Upper lobe of left lung (tissue), 6 donors: Measurements from ENCODE around the gene MRPL55. TPM values are rescaled to one million over a fixed set of nuclear protein-coding genes. Genes with fewer than 3 reads are reported as not detected.

Source experiments
- ATAC-seq, 2 donors: fragments of 200-7000 bp; cut with Tn5 transposase; one replicate each; pipeline ENCODE4 v1.9.1; 2022; ENCODE audit warnings: mild to moderate bottlenecking in 2 of 2, moderate library complexity in 2 of 2; ENCODE audit not compliant: low FRiP score in 2 of 2
- DNase-seq, 2 donors: peaks; one replicate each; pipeline ENCODE4 v3.0.0-alpha.2; 2019 to 2020
- H3K27ac ChIP-seq, 4 donors: fragments of 200-600 bp; sonication (generic); one replicate each; pipeline ENCODE4 v1.5.1; 2016 to 2019
- H3K27me3 ChIP-seq, 4 donors: fragments of 200-600 bp; sonication (generic); one replicate each; pipeline ENCODE4 v1.5.1; 2017 to 2019
- H3K36me3 ChIP-seq, 4 donors: fragments of 200-600 bp; sonication (generic); one replicate each; pipeline ENCODE4 v1.5.1; 2016 to 2019
- H3K4me1 ChIP-seq, 4 donors: fragments of 200-600 bp; sonication (generic); one replicate each; pipeline ENCODE4 v1.5.1; 2018 to 2019
- H3K4me3 ChIP-seq, 4 donors: fragments of 200-600 bp; sonication (generic); one replicate each; pipeline ENCODE4 v1.5.1; 2017 to 2019; ENCODE audit warnings: mild to moderate bottlenecking in 2 of 4, moderate library complexity in 1 of 4
- H3K9me3 ChIP-seq, 4 donors: fragments of 200-600 bp; sonication (generic); one replicate each; pipeline ENCODE4 v1.5.1; 2018 to 2019
- EP300 ChIP-seq, 4 donors: sonication (generic); formaldehyde crosslinking; IDR thresholded peaks; one replicate each; pipeline ENCODE4 v1.5.1; 2017; ENCODE audit warnings: antibody characterized with exemption in 4 of 4, control low read depth in 2 of 4
- POLR2A ChIP-seq, 4 donors: fragments of 450-650 bp; IDR thresholded peaks; one replicate each; pipeline ENCODE4 v1.5.1; 2016 to 2017; ENCODE audit warnings: antibody characterized with exemption in 4 of 4, mild to moderate bottlenecking in 2 of 4
- POLR2AphosphoS5 ChIP-seq, 2 donors: sonication (generic); formaldehyde crosslinking; IDR thresholded peaks; one replicate each; pipeline ENCODE4 v1.5.1; 2017; ENCODE audit warnings: antibody characterized with exemption in 2 of 2
- WGBS, 2 donors: methylation state at CpG; one replicate each; pipeline ENCODE4 v1.1.5; 2017 to 2018; 5-methylcytosine and 5-hydroxymethylcytosine counted together
- total RNA-seq, 6 donors: library from RNA; depleted of rRNA in 4 of 6; stranded (reverse); fragments of >200 nt in 4 of 6; gene quantifications; one replicate each; pipeline versions ENCODE4 v1.1.0 to v1.2.1, GENCODE V29; 2016 to 2021
- TF ChIP-seq, protein P1 (sequence below), 6 experiments: fragments of 450-650 bp in 4 of 6; fragments of 200-600 bp in 2 of 6; sonication (generic) in 2 of 6; IDR thresholded peaks; one replicate each; pipeline ENCODE4 v1.5.1; 2016 to 2019; ENCODE audit warnings: antibody characterized with exemption in 6 of 6
- donor health status: DM: no; HTN: no; CAD: no; lungs with moderate emphysema.
- donor health status: DM: no; HTN: yes; CAD: no; lungs with severe emphysema.

MRPL55 gene
- total RNA-seq, 6 donors from 2014 or later = 42.4 to 161 (median 60.1) TPM

DNA sequence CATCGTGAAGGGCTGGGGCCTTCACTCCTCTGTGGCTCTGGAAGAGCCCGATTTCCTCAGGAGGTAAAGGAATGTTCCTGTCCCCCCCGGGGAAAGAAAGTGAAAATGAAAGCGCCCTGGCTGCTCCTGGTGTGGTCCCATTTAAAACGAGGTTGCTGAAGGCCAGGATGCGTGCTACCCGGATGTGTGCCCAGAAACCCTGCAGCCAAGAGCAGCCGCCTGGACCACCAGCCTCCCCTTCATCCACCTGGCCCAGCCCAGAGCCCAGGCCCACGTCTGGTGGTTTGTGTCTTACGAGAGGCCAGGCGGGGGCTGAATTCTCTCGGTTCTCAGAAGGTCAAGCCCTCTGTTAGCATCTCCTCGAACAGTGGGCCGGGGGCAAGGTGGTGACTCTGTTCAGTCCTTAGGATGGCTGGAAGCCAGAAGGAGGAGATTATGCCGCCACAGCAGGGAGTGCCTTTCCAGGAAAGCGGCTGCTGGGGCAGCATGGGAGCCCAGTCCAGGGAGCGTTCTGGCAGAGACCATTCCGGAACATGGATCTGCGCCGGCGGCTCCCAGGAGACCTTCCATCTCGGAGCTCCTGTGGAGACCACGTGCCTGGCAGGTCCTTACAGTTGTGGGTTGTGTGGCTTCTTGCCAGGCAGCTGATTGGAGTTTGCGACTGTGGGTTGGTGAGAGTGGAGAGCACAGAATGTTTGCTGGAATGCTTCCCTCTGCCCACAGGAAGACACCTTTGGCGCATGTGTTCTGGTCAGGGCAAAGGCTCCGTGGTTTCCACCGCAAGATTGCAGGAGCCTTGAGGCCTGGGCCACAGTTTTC is 32.3 kb upstream of the MRPL55 start:
- H3K27ac ChIP-seq = peak overlapping the region; percentile 97 to 98 (median 98)
- no peaks in the 10 kb centered on the region for H3K27me3 ChIP-seq
- 23 to 40% methylated on average over 13 to 26 of the region's 27 CpGs for WGBS, 2 donors
- peak overlapping the region; percentile 84 to 97 (median 90) for H3K4me3 ChIP-seq
- TF ChIP-seq, protein P1, sequence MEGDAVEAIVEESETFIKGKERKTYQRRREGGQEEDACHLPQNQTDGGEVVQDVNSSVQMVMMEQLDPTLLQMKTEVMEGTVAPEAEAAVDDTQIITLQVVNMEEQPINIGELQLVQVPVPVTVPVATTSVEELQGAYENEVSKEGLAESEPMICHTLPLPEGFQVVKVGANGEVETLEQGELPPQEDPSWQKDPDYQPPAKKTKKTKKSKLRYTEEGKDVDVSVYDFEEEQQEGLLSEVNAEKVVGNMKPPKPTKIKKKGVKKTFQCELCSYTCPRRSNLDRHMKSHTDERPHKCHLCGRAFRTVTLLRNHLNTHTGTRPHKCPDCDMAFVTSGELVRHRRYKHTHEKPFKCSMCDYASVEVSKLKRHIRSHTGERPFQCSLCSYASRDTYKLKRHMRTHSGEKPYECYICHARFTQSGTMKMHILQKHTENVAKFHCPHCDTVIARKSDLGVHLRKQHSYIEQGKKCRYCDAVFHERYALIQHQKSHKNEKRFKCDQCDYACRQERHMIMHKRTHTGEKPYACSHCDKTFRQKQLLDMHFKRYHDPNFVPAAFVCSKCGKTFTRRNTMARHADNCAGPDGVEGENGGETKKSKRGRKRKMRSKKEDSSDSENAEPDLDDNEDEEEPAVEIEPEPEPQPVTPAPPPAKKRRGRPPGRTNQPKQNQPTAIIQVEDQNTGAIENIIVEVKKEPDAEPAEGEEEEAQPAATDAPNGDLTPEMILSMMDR (IDR thresholded peaks at IDR 0.05) = no peak
- TF ChIP-seq POLR2A (IDR thresholded peaks at IDR 0.05) (no peak), EP300 (IDR thresholded peaks at IDR 0.05) (no peak), POLR2AphosphoS5 (IDR thresholded peaks at IDR 0.05) (no peak)
- H3K9me3 ChIP-seq = no peaks in the 10 kb centered on the region
- no peak for ATAC-seq
- DNase-seq = peak in 1 of 2 donors; percentile 39
- H3K4me1 ChIP-seq = peaks cover 42 to 61% (median 48%) of the 10 kb centered on the region in 4 donors
- H3K36me3 ChIP-seq = peaks cover 0 to 39% (median 19%) of the 10 kb centered on the region in 4 donors

DNA sequence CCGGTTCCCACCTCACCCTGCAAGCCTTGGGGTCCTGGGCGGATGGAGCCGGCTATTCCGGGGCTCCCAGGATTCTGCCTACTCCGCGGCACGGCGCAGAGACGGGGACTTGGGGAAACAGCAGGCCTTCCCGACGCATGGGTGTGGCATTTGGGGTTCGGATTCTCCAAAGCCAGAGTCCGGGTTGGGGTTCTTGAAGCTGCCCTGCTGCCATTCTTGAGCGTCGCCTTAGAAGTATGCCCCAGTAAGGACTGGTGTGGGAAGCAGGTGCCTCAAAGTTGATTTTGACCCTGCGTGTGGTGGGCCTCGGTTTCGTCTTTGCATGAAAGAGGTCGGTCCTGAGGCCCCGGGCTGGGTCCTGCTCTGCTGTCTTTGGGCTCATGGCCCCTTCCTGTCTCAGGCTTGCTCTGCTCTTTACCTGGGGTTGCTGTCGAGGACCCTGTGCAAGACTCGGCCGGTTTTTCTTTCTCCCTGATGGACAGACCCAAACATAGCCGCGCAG is 31.7 kb upstream of the MRPL55 start:
- DNase-seq (no peak), ATAC-seq (no peak)
- peaks cover 42 to 58% (median 46%) of the 10 kb centered on the region in 4 donors for H3K4me1 ChIP-seq
- peak overlapping the region; percentile 84 to 97 (median 90) for H3K4me3 ChIP-seq
- 8 to 13% methylated on average over 12 to 14 of the region's 25 CpGs for WGBS, 2 donors
- H3K27ac ChIP-seq = peak overlapping the region; percentile 97 to 98 (median 98)
- peaks cover 0 to 32% (median 13%) of the 10 kb centered on the region in 4 donors for H3K36me3 ChIP-seq
- H3K27me3 ChIP-seq = no peaks in the 10 kb centered on the region
- TF ChIP-seq, protein P1 (IDR thresholded peaks at IDR 0.05) = no peak
- no peak for TF ChIP-seq EP300 (IDR thresholded peaks at IDR 0.05)
- no peak for TF ChIP-seq POLR2AphosphoS5 (IDR thresholded peaks at IDR 0.05)
- TF ChIP-seq POLR2A (IDR thresholded peaks at IDR 0.05) = no peak
- H3K9me3 ChIP-seq = no peaks in the 10 kb centered on the region

DNA sequence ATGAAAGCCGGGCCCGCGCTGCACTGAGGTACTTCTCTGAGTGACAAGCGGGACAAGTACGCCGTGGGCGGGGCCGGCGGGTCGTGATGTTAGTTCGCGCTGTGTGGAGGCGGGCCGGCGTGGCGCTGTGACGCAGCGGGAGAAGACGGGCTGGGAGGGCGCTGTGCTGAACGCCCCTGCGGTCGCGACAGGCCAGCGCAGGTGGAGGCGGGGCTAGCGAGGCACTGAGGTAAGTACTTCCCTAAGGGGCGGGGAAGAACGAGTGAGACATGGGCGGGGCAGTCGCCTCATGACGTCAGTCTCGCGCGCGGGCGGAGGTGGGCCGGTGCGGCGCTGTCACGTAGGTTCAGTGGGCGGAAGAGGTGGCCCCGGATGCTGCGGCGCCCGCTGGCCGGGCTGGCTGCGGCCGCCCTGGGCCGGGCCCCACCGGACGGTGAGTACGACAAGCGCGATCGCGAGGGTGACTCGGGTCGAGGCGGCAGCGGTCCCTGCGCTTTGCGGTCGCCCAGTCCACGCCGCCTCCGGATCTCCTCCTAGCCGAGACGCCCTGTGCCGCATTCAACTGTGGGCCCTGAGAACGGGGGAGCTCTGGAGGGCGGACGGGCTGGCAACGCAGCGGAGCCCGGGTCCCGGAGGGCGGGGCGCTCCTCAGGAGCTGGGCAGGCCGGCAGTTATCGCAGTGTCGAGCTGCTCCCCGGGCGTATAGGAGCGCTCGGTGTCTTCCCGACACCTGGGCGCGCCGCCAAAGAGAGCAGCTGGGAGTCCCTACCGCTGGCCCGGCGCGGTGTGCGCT is 31.0 kb upstream of the MRPL55 start, which contains the start of gene GUK1:
GUK1 (plus strand) TSS at position 349 of the 793 bp plus-strand sequence; CDS start at position 373, 24 bp downstream.
- H3K9me3 ChIP-seq = no peaks in the 10 kb centered on the region
- DNase-seq = peak; percentile 100
- H3K27ac ChIP-seq = peak within 1 kb of the TSS; percentile 97 to 98 (median 98)
- TF ChIP-seq POLR2A (IDR thresholded peaks at IDR 0.05) = peak; percentile 52 to 99 (median 98)
- TF ChIP-seq, protein P1 (IDR thresholded peaks at IDR 0.05) = peak in 4 of 6 experiments; percentile 66 to 84 (median 74)
- peak in 1 of 4 donors; percentile 84 for TF ChIP-seq EP300 (IDR thresholded peaks at IDR 0.05)
- TF ChIP-seq POLR2AphosphoS5 (IDR thresholded peaks at IDR 0.05) = peak; percentile 91 to 96
- peak within 1 kb of the TSS; percentile 84 to 97 (median 90) for H3K4me3 ChIP-seq
- peaks cover 42 to 52% (median 42%) of the 10 kb centered on the region in 4 donors for H3K4me1 ChIP-seq
- H3K27me3 ChIP-seq = no peaks in the 10 kb centered on the region
- peak; percentile 96 to 99 for ATAC-seq
- peaks cover 0 to 26% (median 7%) of the 10 kb centered on the region in 4 donors for H3K36me3 ChIP-seq
- WGBS, 2 donors = 1 to 3% methylated on average over 8 to 55 of the region's 95 CpGs

DNA sequence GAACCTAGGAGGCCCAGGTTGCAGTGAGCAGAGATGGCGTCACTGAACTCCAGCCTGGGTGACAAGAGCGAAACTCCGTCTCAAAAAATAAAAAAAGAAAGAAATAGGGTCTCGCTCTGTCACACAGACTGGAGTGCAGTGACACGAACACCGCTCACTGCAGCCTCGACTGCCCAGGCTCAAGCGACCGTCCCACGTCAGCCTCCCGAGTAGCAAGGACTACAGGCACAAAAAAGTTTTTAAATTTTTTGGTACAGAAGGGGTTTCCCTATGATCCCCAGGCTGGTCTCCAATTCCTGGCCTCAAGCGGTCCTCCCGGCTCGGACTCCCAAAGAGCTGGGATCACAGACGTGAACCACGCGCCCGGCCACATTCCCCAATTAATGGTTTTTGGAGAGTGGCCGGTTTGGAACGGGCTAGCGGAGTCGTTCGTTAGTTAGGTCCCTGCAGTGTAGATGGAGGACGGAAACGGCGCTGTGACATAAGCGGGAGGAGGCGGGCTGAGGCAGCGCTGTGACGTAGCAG is 30.4 kb upstream of the MRPL55 start:
- TF ChIP-seq, protein P1 (IDR thresholded peaks at IDR 0.05) = no peak
- TF ChIP-seq POLR2AphosphoS5 (IDR thresholded peaks at IDR 0.05) = no peak
- no peak for TF ChIP-seq POLR2A (IDR thresholded peaks at IDR 0.05)
- no peak for TF ChIP-seq EP300 (IDR thresholded peaks at IDR 0.05)
- ATAC-seq = no peak
- H3K9me3 ChIP-seq = no peaks in the 10 kb centered on the region
- peaks cover 0 to 20% (median 6%) of the 10 kb centered on the region in 4 donors for H3K36me3 ChIP-seq
- peaks cover 35 to 45% (median 37%) of the 10 kb centered on the region in 4 donors for H3K4me1 ChIP-seq
- WGBS, 2 donors = 27 to 29% methylated on average over 21 to 24 of the region's 30 CpGs
- DNase-seq = peak in 1 of 2 donors; percentile 68
- no peaks in the 10 kb centered on the region for H3K27me3 ChIP-seq
- peak overlapping the region; percentile 97 to 98 (median 98) for H3K27ac ChIP-seq
- H3K4me3 ChIP-seq = peak overlapping the region; percentile 27 to 97 (median 89)
